ENCODE data around the gene CIDEC.

- TF ChIP-seq CTCF (IDR thresholded peaks at IDR 0.05), result no peak
- no peak for TF ChIP-seq POLR2AphosphoS5 (IDR thresholded peaks at IDR 0.05)
These were observed 9.4 kb upstream of the CIDEC start for GRCh38 chr3:9889405-9889804.

All from breast epithelium (tissue), 3 donors.